D721Med (cell line): ENCODE data around the gene SLC24A3.

ENCODE experiments used
- DNase-seq: peaks from one replicate; pipeline ENCODE4 v3.0.0; 2011; ENCODE audit warnings: low spot score; ENCODE audit not compliant: insufficient read length
- FAIRE-seq: peaks from 2 replicates; lab custom pipeline; 2011; peaks lifted over from hg19 to GRCh38; lab: Jason Lieb, UNC
- TF ChIP-seq, protein P1 (sequence below): IDR thresholded peaks from 2 replicates; pipeline ENCODE4 v1.5.1; 2012; ENCODE audit warnings: mild to moderate bottlenecking, control low read depth; ENCODE audit not compliant: insufficient read depth; ENCODE audit errors: missing control alignments

SLC24A3 gene

DNA sequence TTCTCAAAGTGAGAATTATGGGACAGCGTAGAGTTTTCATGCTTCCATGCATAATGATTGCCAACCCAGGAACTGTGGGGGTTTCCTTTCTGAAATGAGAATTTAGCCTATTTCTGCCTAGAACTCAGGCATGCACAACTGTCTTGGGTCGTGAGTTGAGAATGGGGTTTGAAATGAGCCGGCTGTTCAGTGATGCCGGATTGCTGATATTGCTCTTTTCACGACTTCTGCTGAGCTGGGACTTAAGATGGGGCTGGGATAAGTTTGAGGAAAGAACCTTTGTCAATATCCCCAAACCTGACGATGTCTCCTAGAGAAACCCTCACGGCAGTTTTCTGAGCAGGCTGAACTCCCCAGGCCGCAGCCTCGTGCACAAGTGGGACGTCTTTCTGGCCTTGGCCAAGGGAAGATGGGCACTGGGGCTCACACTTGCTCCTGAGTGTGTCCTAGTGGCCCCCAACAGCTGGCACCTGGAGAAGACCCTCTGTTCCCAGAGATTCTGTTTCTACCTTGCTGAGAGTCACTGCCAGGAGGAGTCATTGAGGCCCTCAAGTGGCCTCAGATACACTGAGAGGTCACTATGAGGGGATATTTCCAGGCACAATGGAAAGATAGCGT, 511.5 kb downstream of the SLC24A3 start:
- FAIRE-seq (no peak), DNase-seq (no peak)

DNA sequence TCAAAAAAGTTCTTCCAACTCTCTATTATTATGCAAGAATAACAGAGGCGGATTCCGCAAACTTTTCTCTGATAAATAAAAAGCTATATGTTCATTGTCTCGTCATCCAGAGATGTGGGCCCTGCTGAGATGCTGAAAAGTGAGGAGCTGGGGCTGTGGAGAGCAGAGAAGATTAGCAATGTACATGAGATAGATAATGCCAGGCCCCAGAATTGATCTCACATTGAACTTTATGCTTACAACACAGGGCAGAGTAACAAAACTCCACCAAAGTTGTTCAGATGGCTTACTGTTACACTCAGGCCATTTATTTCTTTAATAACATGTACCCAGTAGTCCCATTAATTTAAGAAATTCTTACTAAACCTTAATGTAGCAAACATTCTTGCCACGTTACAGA, 512.9 kb downstream of the SLC24A3 start:
- TF ChIP-seq, protein P1, sequence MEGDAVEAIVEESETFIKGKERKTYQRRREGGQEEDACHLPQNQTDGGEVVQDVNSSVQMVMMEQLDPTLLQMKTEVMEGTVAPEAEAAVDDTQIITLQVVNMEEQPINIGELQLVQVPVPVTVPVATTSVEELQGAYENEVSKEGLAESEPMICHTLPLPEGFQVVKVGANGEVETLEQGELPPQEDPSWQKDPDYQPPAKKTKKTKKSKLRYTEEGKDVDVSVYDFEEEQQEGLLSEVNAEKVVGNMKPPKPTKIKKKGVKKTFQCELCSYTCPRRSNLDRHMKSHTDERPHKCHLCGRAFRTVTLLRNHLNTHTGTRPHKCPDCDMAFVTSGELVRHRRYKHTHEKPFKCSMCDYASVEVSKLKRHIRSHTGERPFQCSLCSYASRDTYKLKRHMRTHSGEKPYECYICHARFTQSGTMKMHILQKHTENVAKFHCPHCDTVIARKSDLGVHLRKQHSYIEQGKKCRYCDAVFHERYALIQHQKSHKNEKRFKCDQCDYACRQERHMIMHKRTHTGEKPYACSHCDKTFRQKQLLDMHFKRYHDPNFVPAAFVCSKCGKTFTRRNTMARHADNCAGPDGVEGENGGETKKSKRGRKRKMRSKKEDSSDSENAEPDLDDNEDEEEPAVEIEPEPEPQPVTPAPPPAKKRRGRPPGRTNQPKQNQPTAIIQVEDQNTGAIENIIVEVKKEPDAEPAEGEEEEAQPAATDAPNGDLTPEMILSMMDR = no peak

More for the DNA sequence above, 511.5 kb downstream of the SLC24A3 start:
- TF ChIP-seq, protein P1 = no peak

GRCh38 chr20:19725814-19726525, 513.5 kb downstream of the SLC24A3 start:
- TF ChIP-seq, protein P1 = no peak
- DNase-seq = no peak
- no peak for FAIRE-seq

More for the DNA sequence above, 512.9 kb downstream of the SLC24A3 start:
- DNase-seq (no peak), FAIRE-seq (no peak)

GRCh38 chr20:19727251-19727847, 514.9 kb downstream of the SLC24A3 start:
- FAIRE-seq (no peak), DNase-seq (no peak)
- TF ChIP-seq, protein P1 = no peak

DNA sequence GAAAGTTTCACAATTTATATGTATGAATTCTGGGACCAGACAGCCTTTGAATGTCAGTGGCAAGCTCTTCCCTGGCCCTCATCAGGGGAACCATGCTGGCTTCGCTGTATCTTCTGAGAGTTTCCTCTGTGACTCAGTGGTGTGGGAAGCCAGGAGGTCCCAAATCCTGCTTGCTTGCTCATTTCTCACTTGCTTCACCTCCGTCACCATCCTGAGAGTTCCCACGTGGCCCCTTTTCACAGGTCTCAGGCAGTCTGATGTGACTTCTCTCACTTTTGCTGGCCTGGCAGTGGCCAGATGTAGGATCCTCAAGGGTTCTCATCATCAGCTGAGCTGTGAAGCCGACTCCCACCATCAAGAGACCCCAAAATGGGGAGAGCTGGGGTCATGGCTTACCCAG, 517.2 kb downstream of the SLC24A3 start:
- FAIRE-seq = no peak
- TF ChIP-seq, protein P1 = no peak

GRCh38 chr20:19730706-19731105, 518.3 kb downstream of the SLC24A3 start:
- FAIRE-seq = no peak
- no peak for DNase-seq
- TF ChIP-seq, protein P1 = no peak

More for the DNA sequence above, 517.2 kb downstream of the SLC24A3 start:
- no peak for DNase-seq
